Measurements from ENCODE around the gene AIRE.
"Not testable (repeated sequence)": the region's sequence is repeated elsewhere in the genome, so short reads cannot be mapped to it uniquely, and the experiment has no call there.

The AIRE gene

GRCh38 chr21:44267655-44268142, 18.0 kb upstream of the AIRE start:
- no peak for DNase-seq

DNA sequence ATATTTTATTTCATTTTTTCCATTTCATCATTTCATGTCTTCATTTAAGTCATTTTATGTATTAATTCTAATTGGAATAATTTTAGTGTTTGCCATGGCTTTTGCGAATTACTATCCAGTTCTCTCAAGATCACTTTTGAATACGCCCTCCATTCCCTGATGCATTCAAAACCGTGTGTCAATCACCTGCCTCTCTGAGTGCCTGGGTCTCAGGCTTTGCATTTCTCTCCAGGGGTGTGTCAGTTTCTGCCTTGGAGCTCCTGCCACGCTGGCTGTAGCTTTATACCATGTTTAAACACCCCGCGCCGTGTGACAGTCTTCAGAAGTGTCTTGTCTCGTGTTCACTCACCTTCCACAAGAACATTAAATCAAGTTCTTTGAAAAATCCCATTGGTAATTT, 16.6 kb upstream of the AIRE start:
- DNase-seq = no peak

- DNase-seq = no peak
Observed at GRCh38 chr21:44271558-44272283, 14.0 kb upstream of the AIRE start.

DNA sequence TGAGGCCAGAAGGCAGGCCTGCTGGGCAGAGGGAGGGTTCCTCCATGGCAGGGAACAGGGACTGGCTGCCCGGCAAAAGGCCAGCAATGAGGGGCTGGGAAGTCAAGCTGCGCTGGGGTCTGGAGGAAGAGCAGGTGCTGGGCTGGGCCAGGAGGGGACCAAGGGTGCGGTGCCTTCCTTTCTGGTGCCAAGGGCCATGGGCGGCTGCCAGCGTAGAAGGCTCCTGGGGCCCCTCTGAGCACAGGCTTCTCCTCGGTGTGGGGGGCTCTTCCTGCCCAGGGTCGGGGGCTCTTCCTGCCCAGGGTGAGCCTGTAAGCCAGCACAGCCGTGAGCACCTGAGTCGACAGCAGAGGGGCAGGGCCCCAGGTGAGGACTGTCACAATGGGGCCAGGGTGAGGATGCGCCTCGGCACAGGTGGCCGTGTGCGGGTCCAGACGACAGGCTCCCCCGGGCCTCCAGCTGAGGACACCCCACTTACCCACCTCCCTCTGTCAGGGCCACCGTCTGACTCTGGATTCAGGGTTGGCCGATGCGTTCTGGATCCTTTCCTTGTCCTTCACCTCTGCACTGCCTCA, 13.3 kb upstream of the AIRE start:
- no peak for DNase-seq

DNA sequence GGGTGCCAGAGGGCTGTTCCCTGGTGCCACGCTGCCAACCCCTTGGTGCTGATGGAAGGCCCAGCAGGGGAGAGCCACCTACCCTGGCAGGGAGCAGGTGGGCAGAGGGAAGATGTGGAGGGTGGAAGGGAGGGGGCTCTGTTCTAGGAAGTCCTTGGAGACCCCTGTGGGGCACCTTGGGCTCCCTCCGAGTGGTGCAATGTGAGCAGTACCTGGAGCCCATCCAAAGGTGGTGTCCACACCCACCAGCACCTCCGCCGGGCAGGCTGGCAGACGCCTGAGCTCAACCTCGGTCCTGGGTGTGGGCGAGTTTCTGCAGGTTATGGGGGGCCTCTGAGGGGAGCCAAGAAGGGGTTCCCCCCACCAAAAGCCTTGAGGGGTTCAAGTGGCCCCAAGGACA, 12.6 kb upstream of the AIRE start:
- no peak for DNase-seq

DNA sequence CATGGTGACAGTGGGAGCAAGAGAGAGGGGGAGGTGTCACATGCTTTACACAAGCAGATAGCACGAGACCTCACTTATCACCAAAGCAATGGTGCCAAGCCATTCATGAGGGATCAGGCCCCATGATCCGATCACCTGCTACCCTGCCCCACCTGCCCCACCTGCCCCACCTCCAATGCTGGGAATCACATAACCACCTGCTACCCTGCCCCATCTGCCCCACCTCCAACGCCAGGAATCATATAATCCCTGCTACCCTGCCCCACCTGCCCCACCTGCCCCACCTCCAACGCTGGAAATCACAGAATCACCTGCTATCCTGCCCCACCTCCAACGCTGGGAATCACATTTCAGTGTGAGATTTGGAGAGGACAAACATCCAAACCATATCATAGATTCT, 10.6 kb upstream of the AIRE start:
- no peak for DNase-seq

GRCh38 chr21:44279354-44280260, 6.1 kb upstream of the AIRE start:
- no peak for DNase-seq

DNA sequence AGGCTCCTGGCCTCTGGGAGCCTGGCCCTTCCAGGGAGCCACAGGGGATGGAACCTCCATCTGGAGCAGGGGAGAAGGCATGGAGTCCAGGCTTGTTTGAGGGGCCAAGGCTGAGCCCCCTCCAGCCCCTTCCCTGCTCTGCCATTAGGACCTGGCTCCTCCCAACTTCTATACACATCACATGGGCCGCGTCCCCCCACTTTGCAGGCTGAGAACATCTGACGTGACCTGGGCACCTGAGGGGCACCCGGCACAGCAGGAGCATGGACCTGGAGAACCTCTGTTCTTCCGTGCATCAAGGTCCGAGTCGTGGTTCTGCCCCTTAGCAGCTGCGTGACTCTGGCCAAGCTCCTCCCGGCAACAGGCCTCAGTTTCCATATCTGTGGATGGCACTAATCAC, 3.9 kb upstream of the AIRE start:
- DNase-seq = no peak

DNA sequence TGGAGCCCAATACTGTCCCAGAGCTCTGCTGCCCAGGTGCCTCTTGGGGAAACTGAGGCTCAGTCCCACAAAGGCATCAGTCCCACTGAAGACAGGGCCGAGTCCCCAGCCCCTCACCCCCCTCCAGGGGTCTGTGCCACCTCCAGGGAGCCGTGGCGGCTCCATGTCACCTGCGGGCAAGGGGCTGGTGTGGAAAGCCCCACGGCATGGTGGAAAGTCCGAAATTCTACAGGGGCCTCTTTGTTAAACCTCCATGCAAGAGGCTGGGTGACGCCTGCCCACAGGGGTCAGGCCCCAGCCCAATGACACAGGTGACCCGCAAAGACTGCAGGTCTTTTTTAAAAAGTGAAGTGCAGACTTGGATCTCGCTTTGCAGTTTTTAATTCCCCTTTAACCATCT, 3.3 kb upstream of the AIRE start:
- no peak for DNase-seq

GRCh38 chr21:44283211-44283785, 2.4 kb upstream of the AIRE start:
- DNase-seq = not testable (repeated sequence)

- DNase-seq = no peak
Observed at GRCh38 chr21:44283948-44284347, 1.7 kb upstream of the AIRE start.

- no peak for DNase-seq
Observed at GRCh38 chr21:44286086-44286715, 525 bp downstream of the AIRE start.

DNA sequence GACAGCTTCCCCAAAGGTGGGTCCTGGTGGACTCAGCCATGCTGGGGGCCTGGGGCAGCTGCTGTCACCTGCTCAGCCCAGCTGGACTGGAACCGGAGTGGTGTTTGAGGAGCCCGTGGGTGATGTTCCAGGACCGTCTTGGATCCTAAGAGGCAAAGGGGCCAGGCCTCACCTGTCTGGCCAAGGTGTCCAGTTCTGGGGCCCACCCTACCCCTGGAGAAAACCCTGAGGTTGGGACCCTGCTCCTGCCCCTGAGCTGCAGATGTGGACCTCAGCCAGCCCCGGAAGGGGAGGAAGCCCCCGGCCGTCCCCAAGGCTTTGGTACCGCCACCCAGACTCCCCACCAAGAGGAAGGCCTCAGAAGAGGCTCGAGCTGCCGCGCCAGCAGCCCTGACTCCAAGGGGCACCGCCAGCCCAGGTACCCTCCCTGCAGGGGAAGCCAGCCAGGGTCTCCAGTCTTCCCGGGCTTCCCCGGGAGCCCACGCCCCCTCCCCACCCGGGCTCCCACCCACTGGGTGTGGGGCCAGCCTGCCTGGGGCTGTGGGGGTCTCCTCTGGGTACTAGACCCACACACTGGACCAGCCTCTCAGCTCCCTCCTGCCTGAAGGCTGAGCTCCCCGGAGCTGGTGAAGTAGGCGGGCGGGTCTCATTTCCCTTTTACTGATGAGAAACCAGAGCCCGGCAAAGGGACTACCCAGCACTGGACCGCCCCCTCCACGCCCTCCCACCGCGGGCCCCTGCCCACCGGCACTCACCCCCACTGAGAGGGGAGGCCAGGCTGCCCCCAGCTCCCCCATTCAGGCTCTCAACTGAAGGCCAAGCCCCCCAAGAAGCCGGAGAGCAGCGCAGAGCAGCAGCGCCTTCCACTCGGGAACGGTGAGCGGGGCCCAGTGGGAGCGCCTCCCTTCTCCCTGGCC, 1.3 kb downstream of the AIRE start:
- DNase-seq = no peak

GRCh38 chr21:44288251-44289110, 2.8 kb downstream of the AIRE start:
- no peak for DNase-seq

DNA sequence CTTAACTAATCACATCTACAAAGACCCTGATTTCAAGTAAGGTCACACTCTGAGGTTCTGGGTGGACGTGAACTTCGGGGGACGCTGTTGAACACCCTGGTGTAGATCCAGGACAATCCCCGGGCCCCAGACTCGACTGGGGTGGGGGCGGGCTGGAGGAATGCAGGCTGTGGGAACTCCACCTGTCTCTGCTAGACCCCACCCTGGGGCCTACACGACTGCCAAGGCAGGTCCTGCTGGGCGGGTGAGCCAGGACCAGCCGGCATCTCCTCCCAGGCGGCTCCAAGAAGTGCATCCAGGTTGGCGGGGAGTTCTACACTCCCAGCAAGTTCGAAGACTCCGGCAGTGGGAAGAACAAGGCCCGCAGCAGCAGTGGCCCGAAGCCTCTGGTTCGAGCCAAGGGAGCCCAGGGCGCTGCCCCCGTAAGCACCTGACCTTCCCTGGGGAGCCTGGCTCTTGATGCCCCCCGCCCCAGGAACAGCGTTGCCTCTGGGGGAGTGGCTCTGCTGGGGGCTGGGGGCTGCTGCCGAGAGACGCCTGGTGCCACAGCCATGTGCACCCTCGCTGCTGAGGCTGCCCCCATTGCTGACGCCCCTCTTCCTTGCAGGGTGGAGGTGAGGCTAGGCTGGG, 3.8 kb downstream of the AIRE start:
- no peak for DNase-seq

DNA sequence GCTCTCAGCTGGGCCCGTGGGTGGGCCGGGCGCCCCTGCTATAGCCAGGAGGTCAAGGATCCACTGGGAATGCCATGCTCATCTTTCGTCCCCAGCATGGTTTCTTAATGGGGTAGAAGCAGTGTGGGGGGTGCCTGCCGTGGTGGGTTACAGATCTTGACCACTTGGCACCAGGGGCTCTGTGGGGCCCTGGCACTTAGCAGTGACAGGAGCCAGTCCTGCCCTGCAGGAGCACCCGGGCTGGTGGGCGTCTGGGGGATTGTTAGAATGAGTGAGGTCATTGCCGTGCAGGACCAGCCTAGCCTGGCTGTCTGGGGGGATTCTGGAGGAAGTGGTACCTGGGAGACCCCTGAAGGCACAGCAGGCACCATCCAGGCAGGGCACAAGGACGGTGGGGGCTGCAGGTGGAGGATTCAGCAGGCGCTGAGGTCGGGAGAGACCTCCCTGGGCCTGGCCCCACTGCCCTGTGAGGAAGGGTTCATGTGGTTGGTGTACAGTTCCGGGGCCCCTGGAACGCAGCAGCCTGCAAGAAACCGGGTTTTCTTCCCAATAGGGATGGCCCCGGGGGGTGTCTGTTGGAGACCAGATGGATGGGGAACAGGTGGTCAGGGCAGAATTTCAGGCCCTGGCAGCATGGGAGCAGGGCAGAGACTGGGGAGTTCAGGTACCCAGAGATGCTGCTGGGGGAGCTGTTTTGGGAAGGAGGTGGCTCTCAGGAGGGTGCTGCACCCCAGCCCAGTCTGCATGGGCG, 4.8 kb downstream of the AIRE start:
- DNase-seq = no peak

- no peak for DNase-seq
Observed at GRCh38 chr21:44291078-44291935, 5.6 kb downstream of the AIRE start.
